Brain microvascular endothelial cell (primary cell): Measurements from ENCODE around the gene BMPER.

Source experiments
- DNase-seq: peaks from one replicate; pipeline ENCODE4 v3.0.0-alpha.2; 2020
- H3K27ac ChIP-seq: fragments of 250-450 bp; sonication (Bioruptor Pico); 2 replicates; pipeline ENCODE4 v1.5.1; 2020; ENCODE audit warnings: mild to moderate bottlenecking, moderate library complexity
- H3K27me3 ChIP-seq: fragments of 250-450 bp; sonication (Bioruptor Pico); replicated peaks from 2 replicates; pipeline ENCODE4 v1.5.1; 2020; ENCODE audit warnings: mild to moderate bottlenecking
- H3K36me3 ChIP-seq: fragments of 250-450 bp; sonication (Bioruptor Pico); replicated peaks from 2 replicates; pipeline ENCODE4 v1.5.1; 2020; ENCODE audit warnings: mild to moderate bottlenecking
- H3K4me3 ChIP-seq: 2 replicates; pipeline ENCODE4 v1.5.1; 2011; ENCODE audit warnings: low read depth, mild to moderate bottlenecking, control low read depth, low read length, moderate library complexity
- in situ Hi-C: cut with HindIII; loops from 2 replicates; pipeline ENCODE4 v1.10.0; 2017; ENCODE audit warnings: low sequenced_read_pairs, low pct_ligation_motif_present
- TF ChIP-seq, protein P1 (sequence below): IDR thresholded peaks from 2 replicates; pipeline ENCODE4 v1.5.1; 2011; ENCODE audit warnings: low read depth, mild to moderate bottlenecking, moderate library complexity, low read length, control low read depth, inconsistent platforms; ENCODE audit errors: missing control alignments

BMPER gene

DNA sequence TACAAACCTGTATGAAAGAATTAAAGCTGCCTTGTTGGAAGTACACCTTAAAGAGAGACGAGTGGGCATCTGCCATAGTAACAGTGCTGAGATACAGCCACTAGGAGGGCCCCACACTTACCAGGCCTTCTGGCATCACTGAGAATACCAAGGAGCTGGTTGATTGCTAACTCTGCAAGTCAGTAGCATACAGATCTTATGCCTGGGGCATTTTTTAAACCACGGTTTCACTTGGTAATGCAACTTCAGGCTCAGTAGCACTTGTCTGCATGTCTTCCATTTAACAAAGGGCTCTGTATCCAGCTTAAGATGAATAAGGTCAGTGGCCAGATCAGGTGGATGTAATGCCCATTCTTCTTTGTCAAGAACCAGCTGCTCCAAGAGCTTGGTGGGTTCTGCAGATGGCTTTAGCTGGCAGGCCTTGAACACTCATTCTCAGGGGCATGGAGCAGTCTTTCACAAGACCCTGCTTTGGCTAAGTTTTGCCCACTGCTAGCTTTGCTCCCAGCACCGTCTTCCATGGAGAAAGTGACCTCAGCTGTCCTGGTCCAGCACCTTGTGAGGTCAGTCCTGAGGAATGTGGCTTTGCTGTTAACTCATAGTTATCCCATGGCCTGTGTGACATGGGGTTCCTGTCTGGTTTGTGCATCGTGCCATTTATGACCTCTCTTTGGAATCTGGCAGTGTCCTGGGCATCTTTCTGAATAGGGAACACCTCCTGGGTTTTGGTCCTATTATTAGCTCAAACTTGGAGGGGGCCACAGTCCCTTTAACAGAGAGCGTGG, 68.1 kb downstream of the BMPER start:
- Histone ChIP-seq H3K27me3 (no peaks in the 10 kb centered on the region), H3K4me3 (no peak overlapping the region), H3K27ac (no peak overlapping the region), H3K36me3 (no peaks in the 10 kb centered on the region)
- no peak for DNase-seq
- TF ChIP-seq, protein P1, sequence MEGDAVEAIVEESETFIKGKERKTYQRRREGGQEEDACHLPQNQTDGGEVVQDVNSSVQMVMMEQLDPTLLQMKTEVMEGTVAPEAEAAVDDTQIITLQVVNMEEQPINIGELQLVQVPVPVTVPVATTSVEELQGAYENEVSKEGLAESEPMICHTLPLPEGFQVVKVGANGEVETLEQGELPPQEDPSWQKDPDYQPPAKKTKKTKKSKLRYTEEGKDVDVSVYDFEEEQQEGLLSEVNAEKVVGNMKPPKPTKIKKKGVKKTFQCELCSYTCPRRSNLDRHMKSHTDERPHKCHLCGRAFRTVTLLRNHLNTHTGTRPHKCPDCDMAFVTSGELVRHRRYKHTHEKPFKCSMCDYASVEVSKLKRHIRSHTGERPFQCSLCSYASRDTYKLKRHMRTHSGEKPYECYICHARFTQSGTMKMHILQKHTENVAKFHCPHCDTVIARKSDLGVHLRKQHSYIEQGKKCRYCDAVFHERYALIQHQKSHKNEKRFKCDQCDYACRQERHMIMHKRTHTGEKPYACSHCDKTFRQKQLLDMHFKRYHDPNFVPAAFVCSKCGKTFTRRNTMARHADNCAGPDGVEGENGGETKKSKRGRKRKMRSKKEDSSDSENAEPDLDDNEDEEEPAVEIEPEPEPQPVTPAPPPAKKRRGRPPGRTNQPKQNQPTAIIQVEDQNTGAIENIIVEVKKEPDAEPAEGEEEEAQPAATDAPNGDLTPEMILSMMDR = no peak
- in situ Hi-C loops = no loop called here

DNA sequence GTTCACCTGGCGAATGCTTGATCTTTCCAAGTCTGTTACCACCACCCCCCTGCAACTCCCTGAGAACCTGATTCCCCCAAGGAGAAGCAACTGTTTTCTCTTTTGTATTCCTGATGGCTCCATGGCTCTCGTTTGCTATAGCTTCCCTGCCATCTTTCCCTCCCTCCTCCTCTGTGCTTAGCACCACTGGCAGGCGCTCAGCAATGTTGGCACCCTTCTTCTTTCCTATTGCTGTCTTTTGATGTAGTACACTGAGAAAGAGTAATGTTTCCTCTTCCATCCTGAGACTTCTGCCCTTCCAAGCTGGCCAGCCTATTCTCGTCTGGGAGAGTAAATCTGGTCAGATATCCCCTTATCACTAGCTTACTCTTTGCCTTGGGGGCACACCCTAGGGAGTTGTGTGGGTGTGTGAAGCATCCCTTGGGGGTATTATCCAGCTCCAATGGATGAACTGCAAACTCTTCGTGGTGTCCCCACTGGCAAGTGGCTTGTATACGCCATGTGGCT, 74.0 kb downstream of the BMPER start:
- in situ Hi-C loops = no loop called here
- H3K27me3 ChIP-seq = no peaks in the 10 kb centered on the region
- H3K27ac ChIP-seq = peak overlapping the region; percentile 88
- TF ChIP-seq, protein P1 = no peak
- no peaks in the 10 kb centered on the region for H3K36me3 ChIP-seq
- no peak for DNase-seq
- no peak overlapping the region for H3K4me3 ChIP-seq

DNA sequence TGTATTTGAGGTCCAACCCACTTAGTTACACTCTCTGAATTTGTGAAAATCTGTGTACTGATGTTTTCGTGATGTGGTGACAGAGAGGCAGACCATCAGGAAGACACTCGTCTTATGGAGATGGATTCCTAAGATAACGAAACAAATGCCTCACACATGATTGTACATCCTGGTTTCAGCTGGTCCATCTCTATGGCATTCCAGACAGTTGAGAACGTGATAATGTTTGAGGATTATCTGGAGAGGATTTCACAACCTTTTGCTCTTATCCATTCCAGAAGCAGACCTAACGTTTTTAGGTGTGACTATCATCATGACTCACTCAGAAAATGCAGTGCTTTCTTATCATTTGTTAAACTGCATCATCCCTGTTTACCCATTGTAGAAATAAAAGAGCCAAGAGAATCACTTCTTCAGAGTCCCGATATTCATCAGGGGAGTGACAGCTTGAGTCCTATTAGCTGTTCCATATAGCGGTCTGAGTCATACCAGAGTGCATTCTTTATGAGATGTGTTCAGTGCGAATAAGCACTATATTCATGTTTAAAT, 74.5 kb downstream of the BMPER start:
- H3K36me3 ChIP-seq = no peaks in the 10 kb centered on the region
- TF ChIP-seq, protein P1 = no peak
- peak; percentile 95 for DNase-seq
- H3K4me3 ChIP-seq = no peak overlapping the region
- in situ Hi-C loops = no loop called here
- H3K27me3 ChIP-seq = no peaks in the 10 kb centered on the region
- peak overlapping the region; percentile 88 for H3K27ac ChIP-seq

DNA sequence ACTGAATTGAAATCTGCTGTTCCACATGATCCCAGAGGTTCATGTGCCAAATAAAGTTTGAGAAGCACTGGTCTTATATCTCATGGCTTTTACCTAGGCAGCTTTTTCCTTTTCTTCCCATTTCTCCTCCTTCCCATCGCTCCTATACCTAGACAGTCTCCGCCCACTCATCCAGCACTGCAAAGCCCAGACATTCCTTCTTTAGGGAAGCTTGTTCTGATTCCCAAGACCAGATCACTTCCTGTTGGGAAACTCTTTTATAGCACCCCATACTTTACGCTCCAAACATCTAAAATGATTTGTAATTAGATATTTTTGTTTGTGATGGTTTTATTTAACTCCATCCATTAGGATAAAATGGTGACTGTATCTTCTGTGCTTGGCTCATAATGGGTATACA, 75.9 kb downstream of the BMPER start:
- TF ChIP-seq, protein P1 = no peak
- in situ Hi-C loops = no loop called here
- no peak for DNase-seq
- Histone ChIP-seq H3K27ac (peak overlapping the region; percentile 88), H3K4me3 (no peak overlapping the region), H3K27me3 (no peaks in the 10 kb centered on the region), H3K36me3 (no peaks in the 10 kb centered on the region)

DNA sequence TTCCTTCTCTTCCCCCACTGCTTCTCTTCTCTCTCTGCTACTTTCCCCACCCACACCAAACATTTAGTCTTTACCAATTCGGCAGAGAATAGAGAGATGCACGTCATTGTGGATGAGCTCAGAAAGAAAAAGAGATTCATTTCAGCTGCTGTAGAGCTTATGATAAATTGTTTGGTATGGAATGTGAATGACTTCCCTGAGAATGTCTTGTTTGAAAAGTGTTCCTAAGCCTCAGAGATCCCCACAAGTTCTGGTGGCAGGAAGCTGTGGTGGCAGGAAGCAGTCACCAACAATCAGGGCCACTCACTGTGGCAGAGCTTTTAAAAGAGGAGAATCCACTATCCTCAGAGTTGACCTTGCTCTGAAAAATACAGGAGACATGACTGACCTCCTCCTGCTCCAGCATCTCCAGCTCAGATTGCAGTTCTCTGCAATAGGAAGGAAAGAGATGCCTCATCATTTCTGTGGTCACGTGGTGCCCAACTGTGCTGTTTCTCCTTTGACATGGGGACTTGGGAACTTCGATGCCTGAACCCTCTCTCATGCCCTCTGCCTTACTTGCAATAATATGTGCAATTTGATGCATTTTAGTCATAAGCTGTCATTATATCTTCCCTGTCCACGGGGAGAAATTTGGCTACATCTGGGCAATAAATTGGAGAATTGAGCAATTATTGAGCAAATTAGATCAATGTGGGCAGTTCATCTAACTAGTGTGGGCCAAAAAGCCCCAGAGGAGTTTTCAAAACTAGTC, 76.5 kb downstream of the BMPER start:
- Histone ChIP-seq H3K4me3 (no peak overlapping the region), H3K27ac (peak overlapping the region; percentile 88), H3K36me3 (no peaks in the 10 kb centered on the region), H3K27me3 (no peaks in the 10 kb centered on the region)
- DNase-seq = peak; percentile 61
- in situ Hi-C loops = no loop called here
- TF ChIP-seq, protein P1 = no peak
